Stimulated activated naive CD8-positive, alpha-beta T cell treated with anti-CD3 and anti-CD28 coated beads, Interleukin-15, amount 100 ng/mL, for 72 hours (primary cell): ENCODE data around the gene CAMKMT.

Source experiments
- ATAC-seq: fragments of 150-1000 bp; cut with Tn5 transposase; 2 replicates; pipeline ENCODE4 v1.10.0; 2021; ENCODE audit warnings: mild to moderate bottlenecking, moderate library complexity
- DNase-seq, 2 donors: peaks; one replicate each; pipeline ENCODE4 v3.0.0; 2021 to 2022
- H3K27ac Mint-ChIP-seq, 2 donors: one replicate each; pipeline ENCODE4 v1.8.0; 2022; ENCODE audit warnings: mild to moderate bottlenecking in 2 of 2, mixed read lengths in 2 of 2, moderate library complexity in 2 of 2
- H3K27me3 Mint-ChIP-seq: one replicate; pipeline ENCODE4 v1.8.0; 2022; ENCODE audit warnings: mixed read lengths
- H3K4me1 Mint-ChIP-seq: one replicate; pipeline ENCODE4 v1.8.0; 2022; ENCODE audit warnings: mild to moderate bottlenecking, mixed read lengths
- H3K4me3 Mint-ChIP-seq, 2 donors: one replicate each; pipeline ENCODE4 v1.8.0; 2022; ENCODE audit warnings: mild to moderate bottlenecking in 2 of 2, mixed read lengths in 2 of 2, moderate library complexity in 1 of 2
- H3K9me3 Mint-ChIP-seq, 2 donors: one replicate each; pipeline ENCODE4 v1.8.0; 2022; ENCODE audit warnings: mixed read lengths in 2 of 2

Gene CAMKMT

DNA sequence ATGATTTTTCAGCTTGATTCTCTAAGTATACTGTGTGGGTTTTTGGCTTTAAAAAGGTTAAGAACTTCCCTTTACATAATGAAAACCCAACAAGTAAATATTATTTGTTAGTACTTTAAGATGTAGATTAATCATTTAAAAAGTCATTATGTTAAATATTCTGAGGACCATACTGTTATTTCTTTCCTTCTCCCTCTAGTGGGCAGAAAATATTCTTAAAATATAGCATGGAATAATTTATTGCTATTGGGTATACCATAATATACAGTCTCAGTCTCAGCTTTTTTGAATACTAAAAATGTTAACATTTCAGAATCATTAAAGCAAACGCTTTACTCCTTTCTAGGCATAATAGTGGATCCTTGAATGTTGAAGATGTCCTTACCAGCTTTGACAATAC is 28.1 kb downstream of the CAMKMT start:
- ATAC-seq = no peak
- H3K27ac Mint-ChIP-seq = no peak overlapping the region
- H3K4me1 Mint-ChIP-seq = peaks cover 11% of the 10 kb centered on the region
- DNase-seq = no peak
- no peak overlapping the region for H3K4me3 Mint-ChIP-seq
- no peaks in the 10 kb centered on the region for H3K27me3 Mint-ChIP-seq
- peaks cover 0 to 4% of the 10 kb centered on the region in 2 donors for H3K9me3 Mint-ChIP-seq

DNA sequence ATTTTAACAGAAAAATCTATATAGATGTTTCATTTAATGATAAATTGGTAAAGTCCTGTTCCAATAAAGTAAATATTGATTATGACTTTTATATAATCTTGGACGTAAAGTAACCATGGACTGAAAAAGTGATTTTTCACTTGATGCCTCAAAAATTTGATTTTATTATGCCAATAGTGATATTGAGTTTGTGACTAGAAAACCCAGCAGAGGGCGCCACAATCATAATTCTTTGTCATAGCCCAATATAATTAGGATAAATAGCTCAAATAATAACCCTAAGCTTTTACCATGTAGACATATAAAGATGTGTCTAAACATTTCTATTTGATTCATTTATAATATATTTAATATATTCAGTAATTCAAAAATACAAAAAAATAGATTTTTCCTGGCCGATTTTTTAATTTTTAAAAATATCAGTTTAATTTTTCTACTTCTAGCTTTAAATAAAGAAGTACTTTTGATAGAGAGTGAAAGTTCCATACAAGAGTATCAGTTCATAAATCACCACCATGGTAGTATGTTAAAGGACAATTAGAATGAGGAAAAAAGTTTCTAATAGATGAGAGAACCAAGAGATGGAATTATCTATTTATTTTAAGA is 30.7 kb downstream of the CAMKMT start:
- no peaks in the 10 kb centered on the region for H3K9me3 Mint-ChIP-seq
- peak; percentile 23 to 24 for DNase-seq
- H3K27me3 Mint-ChIP-seq = no peaks in the 10 kb centered on the region
- no peak overlapping the region for H3K4me3 Mint-ChIP-seq
- peaks cover 11% of the 10 kb centered on the region for H3K4me1 Mint-ChIP-seq
- no peak for ATAC-seq
- H3K27ac Mint-ChIP-seq = no peak overlapping the region

DNA sequence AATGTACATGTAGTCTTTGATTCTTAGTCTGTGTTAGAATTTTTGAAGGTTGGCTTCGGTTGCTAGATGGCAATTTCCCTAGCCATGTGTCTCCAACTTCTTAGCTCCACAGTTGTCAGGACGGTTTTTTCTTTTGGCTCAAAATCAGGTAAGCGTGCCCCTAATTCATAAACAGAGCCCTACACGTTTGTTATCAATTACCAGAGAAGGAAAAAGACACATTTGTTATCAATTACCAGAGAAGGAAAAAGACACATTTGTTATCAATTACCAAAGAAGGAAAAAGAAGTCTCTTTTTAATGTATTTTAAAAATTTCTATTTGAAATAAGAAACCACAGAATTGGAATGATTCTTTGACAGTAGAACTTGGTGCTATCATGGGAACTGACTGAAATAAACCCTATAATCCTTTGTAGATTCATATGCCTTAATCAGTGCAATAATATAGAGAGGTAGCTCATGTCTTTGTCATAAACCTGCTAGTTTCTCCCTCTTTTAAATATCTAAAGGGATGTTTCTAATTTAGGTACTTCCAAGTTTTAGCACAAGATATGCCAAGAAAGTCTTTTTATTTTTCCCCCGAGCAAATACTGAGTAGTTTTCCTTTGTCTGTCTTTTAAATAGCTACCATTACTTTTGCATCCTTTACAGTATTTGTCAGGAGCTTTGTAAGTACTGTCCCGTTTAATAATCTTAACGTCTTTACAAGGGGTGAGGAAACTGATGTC is 35.9 kb downstream of the CAMKMT start:
- no peak for DNase-seq
- no peak for ATAC-seq
- H3K27ac Mint-ChIP-seq = no peak overlapping the region
- H3K4me3 Mint-ChIP-seq = no peak overlapping the region
- H3K9me3 Mint-ChIP-seq = no peaks in the 10 kb centered on the region
- no peaks in the 10 kb centered on the region for H3K27me3 Mint-ChIP-seq
- peaks cover 7% of the 10 kb centered on the region for H3K4me1 Mint-ChIP-seq

DNA sequence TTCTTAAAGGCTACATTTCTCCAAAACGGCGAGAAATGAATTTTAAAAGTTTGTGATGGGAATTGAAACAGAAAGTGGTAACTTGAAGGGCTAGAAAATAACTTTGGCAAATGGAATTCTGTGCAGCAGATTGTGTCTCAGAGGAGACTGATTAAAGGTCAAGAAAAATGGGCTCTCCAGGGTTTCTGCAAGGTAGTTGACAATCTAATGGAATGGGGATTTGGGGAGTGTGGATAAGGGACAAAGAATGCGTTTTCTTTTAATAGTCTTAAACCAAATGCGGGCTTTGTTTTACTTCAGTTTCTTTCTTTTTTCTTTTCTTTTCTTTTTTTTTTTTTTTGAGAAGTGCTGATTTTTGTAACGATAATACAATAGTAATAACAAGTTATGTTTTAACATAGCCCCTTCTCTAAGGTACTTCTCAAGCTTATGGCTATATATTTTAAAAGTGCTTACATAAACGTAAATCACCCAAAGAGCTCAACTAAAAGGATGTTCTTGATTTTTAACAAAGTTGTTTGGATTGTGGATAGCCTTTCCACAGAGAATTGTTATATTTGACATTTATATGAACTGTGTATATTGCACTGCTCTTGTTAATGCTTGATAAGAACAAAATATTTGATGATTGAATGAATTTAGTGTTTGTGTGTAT is 36.6 kb downstream of the CAMKMT start:
- Mint-ChIP-seq H3K27ac (no peak overlapping the region), H3K9me3 (no peaks in the 10 kb centered on the region), H3K27me3 (no peaks in the 10 kb centered on the region), H3K4me3 (no peak overlapping the region), H3K4me1 (peaks cover 7% of the 10 kb centered on the region)
- DNase-seq = no peak
- ATAC-seq = no peak

DNA sequence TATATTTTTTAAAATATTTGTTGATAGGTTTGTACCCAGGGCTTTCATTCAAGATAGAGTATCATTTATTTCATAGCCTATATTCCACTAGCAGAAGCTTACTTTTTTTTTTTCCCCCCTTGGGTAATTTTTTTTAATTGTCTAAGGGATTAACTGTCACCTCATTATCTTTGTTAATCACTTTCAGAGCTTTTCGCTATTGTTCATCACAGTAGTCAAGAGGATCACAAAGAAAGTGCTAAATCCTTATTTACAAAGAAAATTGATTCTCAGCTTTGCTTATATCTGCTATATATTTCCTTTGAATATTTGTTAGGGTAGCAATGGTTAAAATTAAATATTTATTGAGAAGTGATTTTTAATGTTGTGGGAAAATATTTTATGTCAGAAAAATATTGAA is 59.0 kb downstream of the CAMKMT start:
- Mint-ChIP-seq H3K27ac (no peak overlapping the region), H3K9me3 (no peaks in the 10 kb centered on the region), H3K27me3 (no peaks in the 10 kb centered on the region), H3K4me1 (peaks cover 5% of the 10 kb centered on the region), H3K4me3 (no peak overlapping the region)
- ATAC-seq = no peak
- DNase-seq = no peak

DNA sequence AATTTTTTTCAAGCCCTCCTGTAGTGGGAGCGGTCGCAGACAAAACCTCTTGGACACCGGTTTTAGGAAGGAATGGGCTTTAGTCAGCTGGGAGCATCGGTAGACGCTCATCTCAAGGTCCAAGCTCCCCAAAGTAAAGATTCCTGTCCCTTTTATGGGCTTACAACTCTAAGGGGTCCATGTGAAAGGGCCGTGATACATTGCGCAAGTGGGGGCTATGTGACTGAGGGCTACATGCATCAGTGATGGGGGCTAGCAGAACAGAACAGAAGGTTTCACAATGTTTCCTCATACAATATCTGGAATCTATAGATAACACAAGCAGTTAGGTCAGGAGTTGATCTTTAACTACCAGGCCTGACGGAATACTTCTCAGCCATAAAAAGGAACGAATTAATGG is 62.5 kb downstream of the CAMKMT start:
- no peaks in the 10 kb centered on the region for H3K9me3 Mint-ChIP-seq
- no peak overlapping the region for H3K4me3 Mint-ChIP-seq
- no peak overlapping the region for H3K27ac Mint-ChIP-seq
- ATAC-seq (no peak), DNase-seq (no peak)
- no peaks in the 10 kb centered on the region for H3K27me3 Mint-ChIP-seq
- H3K4me1 Mint-ChIP-seq = no peaks in the 10 kb centered on the region

DNA sequence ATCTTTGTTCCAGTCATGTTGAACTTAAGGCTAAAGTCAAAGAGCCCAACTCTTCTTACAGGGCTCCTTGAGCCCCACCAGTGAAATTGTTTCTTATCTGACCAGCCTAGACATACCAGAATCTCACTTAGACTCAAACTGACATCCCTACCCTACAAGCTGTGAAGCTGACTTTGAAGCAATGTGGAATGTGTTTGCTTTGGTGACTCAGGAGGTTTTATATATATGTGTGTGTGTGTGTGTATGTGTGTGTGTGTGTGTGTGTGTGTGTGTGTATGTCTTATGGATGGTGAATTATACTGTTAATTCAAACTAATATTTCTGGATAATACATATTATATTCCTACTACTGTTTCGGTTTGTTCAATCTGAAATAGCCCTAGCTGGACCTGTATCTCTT is 67.3 kb downstream of the CAMKMT start:
- no peak overlapping the region for H3K27ac Mint-ChIP-seq
- H3K27me3 Mint-ChIP-seq = no peaks in the 10 kb centered on the region
- ATAC-seq (no peak), DNase-seq (no peak)
- peaks cover 22% of the 10 kb centered on the region for H3K4me1 Mint-ChIP-seq
- H3K9me3 Mint-ChIP-seq = no peaks in the 10 kb centered on the region
- H3K4me3 Mint-ChIP-seq = no peak overlapping the region

DNA sequence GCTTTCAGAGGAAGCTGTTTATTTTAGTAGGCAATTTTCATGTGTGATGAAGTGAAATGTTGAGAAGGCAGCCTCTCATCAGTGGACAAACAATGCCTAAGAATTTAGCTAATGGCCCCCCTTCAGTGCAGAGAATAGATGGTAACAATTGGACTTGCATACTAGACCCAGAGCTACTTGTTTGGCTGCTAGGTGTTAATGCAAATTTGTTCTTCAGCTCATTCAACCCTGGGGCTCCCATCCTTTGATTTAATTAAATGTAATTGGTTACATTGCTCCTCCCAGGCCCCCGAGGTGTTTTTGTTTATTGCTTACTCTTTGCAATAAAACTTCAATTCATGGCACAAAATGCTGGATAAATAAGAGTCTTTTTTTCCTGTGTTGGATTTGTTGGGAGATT is 68.6 kb downstream of the CAMKMT start:
- Mint-ChIP-seq H3K27me3 (no peaks in the 10 kb centered on the region), H3K27ac (no peak overlapping the region), H3K4me1 (peaks cover 22% of the 10 kb centered on the region), H3K4me3 (no peak overlapping the region), H3K9me3 (no peaks in the 10 kb centered on the region)
- DNase-seq (no peak), ATAC-seq (no peak)

DNA sequence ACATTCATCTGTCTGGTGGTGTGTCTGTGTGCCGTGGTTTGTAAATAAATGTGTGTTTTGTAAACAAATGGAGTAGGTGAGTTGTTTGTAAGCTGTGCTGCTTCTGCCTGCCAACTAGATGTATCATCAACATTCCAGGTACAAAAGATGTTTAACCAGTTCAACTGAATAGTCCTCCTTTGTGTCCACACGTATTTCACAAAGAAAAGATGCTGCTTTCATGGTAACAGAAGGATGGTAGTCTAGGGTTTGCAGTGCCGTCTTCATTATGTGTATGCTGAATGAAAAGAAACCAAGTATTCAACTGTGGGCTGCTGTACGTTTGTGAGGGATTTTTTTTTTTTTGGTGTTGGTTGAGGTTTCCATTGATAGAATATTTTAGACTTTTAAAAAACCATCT is 72.1 kb downstream of the CAMKMT start:
- no peak for DNase-seq
- no peaks in the 10 kb centered on the region for H3K27me3 Mint-ChIP-seq
- no peak overlapping the region for H3K27ac Mint-ChIP-seq
- H3K4me3 Mint-ChIP-seq = no peak overlapping the region
- no peak for ATAC-seq
- H3K9me3 Mint-ChIP-seq = peaks cover 0 to 3% of the 10 kb centered on the region in 2 donors
- peaks cover 22% of the 10 kb centered on the region for H3K4me1 Mint-ChIP-seq

DNA sequence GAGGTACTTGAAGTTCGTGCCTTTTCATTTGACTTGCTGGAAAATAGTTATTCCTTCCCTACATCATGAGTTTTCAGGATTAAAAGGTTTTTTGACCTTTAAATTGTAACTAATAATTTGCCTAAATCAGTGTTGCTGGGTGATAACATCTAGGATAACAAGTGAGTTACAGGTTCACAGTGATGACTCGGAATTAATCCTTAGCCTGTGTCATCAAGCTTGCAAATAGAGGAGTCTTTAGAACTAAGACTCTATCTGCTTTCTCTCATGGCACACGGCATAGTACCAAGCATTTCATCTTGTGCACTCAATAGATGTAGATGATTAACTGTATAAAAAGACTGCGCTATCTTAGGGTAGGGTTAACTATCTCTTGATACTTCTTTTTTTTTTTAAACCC is 79.5 kb downstream of the CAMKMT start:
- no peak for ATAC-seq
- Mint-ChIP-seq H3K27ac (no peak overlapping the region), H3K27me3 (no peaks in the 10 kb centered on the region), H3K4me1 (no peaks in the 10 kb centered on the region), H3K9me3 (peaks cover 4 to 7% of the 10 kb centered on the region in 2 donors), H3K4me3 (no peak overlapping the region)
- DNase-seq = no peak

DNA sequence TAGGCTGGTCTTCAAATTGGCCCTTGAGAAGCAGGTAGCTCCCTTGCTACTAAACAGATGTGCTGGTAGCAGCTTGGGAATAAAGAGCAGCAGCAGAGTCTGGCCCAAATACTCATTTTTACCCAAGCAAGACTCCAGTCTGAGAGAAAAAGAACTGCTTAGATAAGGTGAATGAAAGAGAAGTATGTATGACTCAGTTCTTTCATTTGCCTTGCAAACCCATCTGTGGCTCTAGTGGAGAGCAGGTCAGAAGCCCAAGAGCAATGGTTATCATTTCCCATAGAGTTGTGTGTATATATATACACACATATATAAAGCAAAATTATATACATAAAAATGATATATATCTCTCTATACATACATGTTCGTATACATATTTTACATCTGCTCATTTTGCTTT is 80.3 kb downstream of the CAMKMT start:
- ATAC-seq = no peak
- no peak overlapping the region for H3K4me3 Mint-ChIP-seq
- no peak overlapping the region for H3K27ac Mint-ChIP-seq
- no peaks in the 10 kb centered on the region for H3K4me1 Mint-ChIP-seq
- no peaks in the 10 kb centered on the region for H3K27me3 Mint-ChIP-seq
- no peak for DNase-seq
- H3K9me3 Mint-ChIP-seq = peaks cover 4 to 7% of the 10 kb centered on the region in 2 donors

DNA sequence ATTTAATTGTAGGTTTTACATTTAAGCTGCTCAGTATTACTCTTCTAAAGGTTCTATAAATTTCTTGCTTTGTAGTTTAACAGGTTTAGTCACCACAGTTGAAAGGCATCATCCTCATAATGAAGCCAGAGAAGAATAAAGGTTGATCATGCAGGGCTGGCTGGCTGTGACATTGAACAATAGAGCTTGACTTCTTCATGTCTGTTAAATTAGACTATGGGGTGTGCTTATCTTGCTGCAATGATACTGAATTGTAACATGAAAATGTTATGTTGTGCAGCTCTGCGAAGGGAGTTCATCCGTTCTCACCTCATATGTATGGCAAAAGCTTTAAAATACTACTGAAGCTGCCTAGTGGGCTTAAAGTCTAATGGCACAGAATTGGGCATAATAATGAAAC is 81.8 kb downstream of the CAMKMT start:
- no peak for DNase-seq
- Mint-ChIP-seq H3K27me3 (no peaks in the 10 kb centered on the region), H3K9me3 (peaks cover 4 to 7% of the 10 kb centered on the region in 2 donors), H3K4me1 (no peaks in the 10 kb centered on the region), H3K4me3 (no peak overlapping the region), H3K27ac (no peak overlapping the region)
- no peak for ATAC-seq

DNA sequence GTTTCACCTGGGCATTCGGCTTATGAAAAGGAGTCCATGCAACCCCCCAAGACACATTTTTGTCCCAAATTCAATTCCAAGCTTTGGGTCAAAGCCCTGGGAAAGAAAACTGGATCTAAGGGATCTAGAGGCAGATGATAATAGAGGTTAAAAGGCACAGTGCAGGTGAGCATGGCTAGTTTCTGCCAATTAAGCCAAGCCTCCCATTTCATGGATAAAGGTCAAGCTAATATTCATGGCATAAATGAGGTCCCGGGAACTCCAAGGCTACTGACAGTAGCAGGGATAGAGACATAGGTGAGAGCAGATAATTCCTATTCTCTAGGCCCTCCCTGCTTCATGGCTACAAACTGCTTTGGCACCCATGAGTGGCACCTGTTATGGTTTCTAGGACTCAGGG is 83.1 kb downstream of the CAMKMT start:
- Mint-ChIP-seq H3K4me1 (no peaks in the 10 kb centered on the region), H3K9me3 (peaks cover 0 to 4% of the 10 kb centered on the region in 2 donors), H3K4me3 (no peak overlapping the region)

DNA sequence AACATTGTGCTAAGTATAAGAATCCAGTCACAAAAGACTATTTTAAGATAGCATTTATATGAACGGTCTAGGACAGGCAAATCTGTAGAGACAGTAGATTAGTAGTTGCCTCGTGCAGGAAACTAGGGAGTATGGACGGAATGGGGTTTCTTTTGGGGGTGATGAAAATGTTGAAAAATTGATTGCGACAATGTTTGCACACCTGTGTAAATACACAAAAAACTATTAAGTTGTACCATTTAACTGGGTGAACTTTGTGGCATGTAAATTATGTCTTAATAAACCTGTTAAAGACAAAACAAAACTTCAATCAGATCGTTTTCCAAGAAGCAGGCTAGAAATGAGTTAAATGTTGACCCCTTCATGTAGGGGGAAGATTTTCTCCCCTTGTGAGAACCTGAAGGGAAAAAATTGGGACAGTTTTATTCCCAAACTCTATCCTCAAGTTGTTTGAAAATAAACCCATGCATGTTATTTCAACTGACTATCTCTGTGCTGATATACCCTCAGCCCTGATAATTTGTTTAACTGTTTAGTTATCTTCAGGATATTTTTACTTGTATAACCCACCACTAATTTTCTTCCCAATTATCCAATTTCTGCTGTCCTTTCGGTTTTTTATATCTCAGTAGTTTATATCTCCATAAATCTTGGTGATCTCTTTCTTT is 87.2 kb downstream of the CAMKMT start:
- H3K27me3 Mint-ChIP-seq = no peaks in the 10 kb centered on the region
- H3K27ac Mint-ChIP-seq = peak overlapping the region in 1 of 2 donors; percentile 37
- no peaks in the 10 kb centered on the region for H3K4me1 Mint-ChIP-seq
- H3K9me3 Mint-ChIP-seq = peaks cover 0 to 4% of the 10 kb centered on the region in 2 donors
- DNase-seq (no peak), ATAC-seq (no peak)
- H3K4me3 Mint-ChIP-seq = no peak overlapping the region

More for the DNA sequence above, 83.1 kb downstream of the CAMKMT start:
- no peaks in the 10 kb centered on the region for H3K27me3 Mint-ChIP-seq
- no peak for ATAC-seq
- H3K27ac Mint-ChIP-seq = no peak overlapping the region
- no peak for DNase-seq

DNA sequence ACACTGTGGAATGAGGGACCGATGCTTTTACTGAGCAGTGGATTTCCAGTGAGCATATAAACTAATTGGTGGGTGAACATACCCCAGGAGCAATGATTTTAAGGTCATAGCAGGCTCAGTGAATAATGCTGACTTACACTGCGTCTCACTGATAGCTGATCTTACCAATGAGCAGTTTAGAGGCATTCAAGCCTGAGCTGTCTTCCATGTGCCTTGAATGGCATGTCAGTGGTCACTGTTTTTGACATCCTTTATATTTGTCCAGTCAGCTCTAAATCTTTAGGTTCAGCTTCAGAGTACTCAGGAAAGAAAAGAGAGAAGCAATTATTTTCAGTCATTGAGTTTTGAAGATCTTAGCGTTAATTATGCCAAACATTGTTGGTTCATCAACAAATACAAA is 88.3 kb downstream of the CAMKMT start:
- no peak for DNase-seq
- H3K27ac Mint-ChIP-seq = no peak overlapping the region
- H3K4me3 Mint-ChIP-seq = no peak overlapping the region
- peaks cover 0 to 4% of the 10 kb centered on the region in 2 donors for H3K9me3 Mint-ChIP-seq
- no peaks in the 10 kb centered on the region for H3K27me3 Mint-ChIP-seq
- H3K4me1 Mint-ChIP-seq = no peaks in the 10 kb centered on the region
- no peak for ATAC-seq

DNA sequence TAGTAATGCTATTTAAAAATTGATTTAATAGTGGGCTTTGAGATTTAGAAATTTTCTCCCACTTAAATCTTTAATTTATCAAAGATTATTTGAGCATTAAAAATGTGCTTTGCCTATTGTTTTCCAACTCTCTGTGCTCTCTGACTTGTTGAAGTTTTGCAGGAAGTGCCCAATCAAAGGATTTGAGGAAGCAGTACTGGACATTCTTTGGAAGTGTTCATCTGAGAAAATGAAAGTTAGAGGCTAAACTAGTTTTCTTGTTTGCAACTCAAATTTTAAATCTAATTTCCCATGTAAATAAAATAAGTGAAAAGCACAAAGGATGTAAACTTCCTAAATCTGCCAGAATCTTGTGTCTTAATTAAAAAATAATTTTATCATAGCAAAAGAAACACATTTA is 89.1 kb downstream of the CAMKMT start:
- Mint-ChIP-seq H3K4me3 (no peak overlapping the region), H3K9me3 (peaks cover 0 to under 1% of the 10 kb centered on the region in 2 donors), H3K27me3 (no peaks in the 10 kb centered on the region), H3K4me1 (no peaks in the 10 kb centered on the region), H3K27ac (peak overlapping the region in 1 of 2 donors; percentile 61)
- DNase-seq = no peak
- ATAC-seq = no peak
